GM21786 (cell line): ENCODE results near the gene RBFOX2.
"Not testable (repeated sequence)": the region's sequence is repeated elsewhere in the genome, so short reads cannot be mapped to it uniquely, and the experiment has no call there.

Experiments used
- ATAC-seq: cut with Tn5 transposase; IDR thresholded peaks from one replicate; pipeline ENCODE4 v1.9.1; 2021; ENCODE audit not compliant: unreplicated experiment

Gene RBFOX2

GRCh38 chr22:35837101-35837727 lies 191.4 kb downstream of the RBFOX2 start:
- ATAC-seq = no peak

GRCh38 chr22:35835998-35836691 lies 192.5 kb downstream of the RBFOX2 start:
- no peak for ATAC-seq

DNA sequence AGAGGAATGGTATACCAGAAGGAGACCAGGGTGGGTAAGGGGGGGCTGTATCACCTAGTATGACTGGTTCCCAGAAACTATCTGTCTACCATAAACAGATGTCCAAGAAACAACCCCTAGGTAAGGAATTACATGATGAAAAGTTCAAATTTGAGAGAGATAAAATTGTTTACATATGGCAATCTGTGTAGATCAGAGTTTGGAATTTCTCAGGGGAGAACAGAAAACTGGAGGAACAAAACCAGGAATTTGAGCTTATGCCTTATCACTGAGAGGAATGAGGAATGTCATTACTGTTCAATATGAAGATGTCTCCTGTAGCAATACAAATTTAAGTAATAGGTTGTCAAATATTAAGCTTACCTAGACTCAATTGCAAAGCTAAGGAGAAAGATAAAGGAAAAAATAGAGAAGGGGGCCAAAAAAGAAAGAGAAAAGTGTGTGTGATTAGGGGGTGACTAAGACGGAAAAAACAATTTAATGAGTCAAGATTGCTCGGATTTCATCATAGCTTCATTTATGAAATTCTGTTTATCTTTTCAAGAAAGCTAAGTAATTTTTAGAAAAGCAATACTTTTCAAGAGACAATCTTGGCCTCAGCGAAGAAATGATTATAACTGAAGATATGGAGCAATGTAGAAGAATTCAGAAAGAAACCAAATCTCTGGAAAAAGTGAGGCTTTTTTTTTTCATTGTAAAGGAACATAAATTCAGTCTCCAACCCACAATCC lies 193.2 kb downstream of the RBFOX2 start:
- ATAC-seq = no peak

- ATAC-seq = no peak
These were observed 194.6 kb downstream of the RBFOX2 start for GRCh38 chr22:35834061-35834460.

GRCh38 chr22:35830305-35830704 lies 198.3 kb downstream of the RBFOX2 start:
- ATAC-seq = no peak

- ATAC-seq = no peak
These were observed 204.4 kb downstream of the RBFOX2 start for GRCh38 chr22:35824256-35824655.

DNA sequence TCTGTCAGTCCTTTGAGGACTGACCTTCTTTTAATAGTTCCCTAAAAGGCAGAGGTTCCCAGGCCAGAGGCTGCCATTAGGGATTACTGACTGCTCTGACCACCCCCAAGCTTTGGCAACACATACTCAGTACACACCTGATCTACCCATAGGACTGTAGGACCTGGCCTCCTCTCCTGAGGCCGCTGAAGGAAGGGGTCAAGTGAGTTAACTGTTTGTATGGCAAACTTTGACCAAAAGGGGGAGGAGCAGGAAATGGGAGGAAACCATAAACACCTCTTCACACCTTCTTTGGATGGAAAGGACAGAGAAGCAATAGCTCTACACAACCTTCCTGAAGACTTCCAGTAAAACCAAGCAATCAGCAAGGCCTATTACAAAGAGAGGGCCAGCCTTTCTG lies 207.0 kb downstream of the RBFOX2 start:
- no peak for ATAC-seq

GRCh38 chr22:35819421-35819820 lies 209.2 kb downstream of the RBFOX2 start:
- no peak for ATAC-seq

DNA sequence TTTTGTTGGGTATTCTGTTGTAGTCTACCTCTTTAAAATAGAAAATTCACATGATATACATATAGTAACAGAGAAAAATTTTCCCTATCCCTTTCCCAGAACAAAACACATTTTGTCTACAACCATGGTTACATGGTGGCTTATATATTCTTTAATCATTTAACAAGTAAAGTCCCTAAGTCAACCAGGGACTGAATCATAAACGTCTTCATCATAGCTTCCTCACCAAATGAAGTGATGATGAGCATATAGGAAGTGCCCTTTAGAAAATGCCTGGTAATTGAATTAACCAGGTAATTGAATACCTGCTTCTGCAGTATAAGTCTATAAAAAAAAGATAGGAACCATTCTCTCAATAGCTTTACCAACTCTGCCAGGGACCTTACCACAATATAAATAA lies 209.7 kb downstream of the RBFOX2 start:
- ATAC-seq = no peak

DNA sequence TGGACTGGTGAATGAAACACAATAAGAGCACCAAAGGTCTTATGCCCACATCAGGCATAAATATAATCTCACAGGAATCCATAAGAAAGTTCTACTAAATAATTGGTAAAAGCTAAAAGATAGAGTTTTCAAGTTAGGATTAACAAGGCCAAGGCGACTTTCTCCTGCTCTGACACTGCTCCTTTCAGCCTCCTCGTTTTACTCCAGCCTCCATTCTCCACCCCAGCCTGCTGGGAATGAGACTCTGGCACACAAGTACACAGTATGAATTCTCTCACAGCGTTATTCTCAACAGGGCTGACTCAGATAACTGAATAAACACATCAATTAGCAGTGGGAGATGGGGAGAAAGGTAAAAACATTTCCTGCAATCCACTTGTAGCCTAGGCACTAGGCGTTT lies 216.0 kb downstream of the RBFOX2 start:
- ATAC-seq = no peak

GRCh38 chr22:35811670-35812069 lies 217.0 kb downstream of the RBFOX2 start:
- no peak for ATAC-seq

DNA sequence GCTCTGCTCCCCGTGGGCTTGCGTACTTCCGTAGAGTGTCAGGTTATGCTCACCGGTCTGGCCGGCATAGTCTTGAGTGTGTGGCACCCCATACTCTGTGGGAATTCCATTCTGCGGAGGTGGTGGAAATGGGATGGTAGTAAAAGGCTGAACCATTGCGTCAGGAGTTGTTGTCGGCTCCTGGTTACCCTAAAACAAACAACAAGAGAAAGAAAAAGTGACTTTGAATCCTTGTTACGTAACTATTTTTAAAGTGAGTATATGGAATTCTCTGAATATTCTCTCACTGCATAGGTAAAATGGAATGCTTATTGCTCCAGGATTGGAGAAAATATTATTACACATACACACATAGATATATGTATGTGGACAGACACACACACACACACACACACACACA lies 218.8 kb downstream of the RBFOX2 start:
- ATAC-seq = no peak

DNA sequence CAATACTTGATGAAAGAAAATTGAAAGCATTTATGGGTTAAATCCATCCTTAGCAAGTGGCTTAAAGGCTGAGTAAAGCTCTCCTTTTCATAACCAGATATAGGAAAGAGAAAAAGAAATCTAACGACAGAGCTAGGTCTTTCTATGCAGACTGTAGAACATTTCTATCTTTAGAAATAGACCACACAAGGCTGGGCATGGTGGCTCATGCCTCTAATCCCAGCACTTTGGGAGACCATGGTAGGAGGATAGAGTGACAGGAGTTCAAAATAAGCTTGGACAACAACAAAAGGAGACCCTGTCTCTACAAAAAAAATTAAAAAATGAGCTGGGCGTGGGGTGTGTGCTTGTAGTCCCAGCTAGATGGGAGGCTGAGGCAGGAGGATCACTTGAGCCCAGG lies 220.2 kb downstream of the RBFOX2 start:
- ATAC-seq = no peak

GRCh38 chr22:35806668-35807067 lies 222.0 kb downstream of the RBFOX2 start:
- not testable (repeated sequence) for ATAC-seq

- no peak for ATAC-seq
These were observed 223.2 kb downstream of the RBFOX2 start for GRCh38 chr22:35805466-35805865.

GRCh38 chr22:35804421-35804820 lies 224.2 kb downstream of the RBFOX2 start:
- ATAC-seq = no peak

DNA sequence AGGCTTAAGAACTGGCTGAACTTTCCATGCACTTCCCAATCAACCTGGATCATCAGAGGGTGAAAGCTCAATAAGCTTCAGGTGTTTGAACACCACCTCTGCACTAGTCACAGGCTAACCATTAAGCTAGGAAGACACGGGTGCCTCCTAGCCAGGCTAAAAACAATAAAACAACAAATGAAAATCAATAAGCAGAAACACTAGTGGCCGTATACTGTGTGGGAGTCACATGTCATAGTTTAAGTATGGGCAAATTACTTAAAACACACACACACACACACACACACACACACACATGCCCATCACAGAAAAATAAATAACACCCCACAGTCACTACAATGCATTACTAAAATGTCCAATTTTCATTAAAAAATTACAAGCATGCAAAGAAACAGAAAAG lies 225.7 kb downstream of the RBFOX2 start:
- no peak for ATAC-seq

GRCh38 chr22:35801301-35801700 lies 227.3 kb downstream of the RBFOX2 start:
- ATAC-seq = not testable (repeated sequence)

GRCh38 chr22:35799150-35799549 lies 229.5 kb downstream of the RBFOX2 start:
- no peak for ATAC-seq

DNA sequence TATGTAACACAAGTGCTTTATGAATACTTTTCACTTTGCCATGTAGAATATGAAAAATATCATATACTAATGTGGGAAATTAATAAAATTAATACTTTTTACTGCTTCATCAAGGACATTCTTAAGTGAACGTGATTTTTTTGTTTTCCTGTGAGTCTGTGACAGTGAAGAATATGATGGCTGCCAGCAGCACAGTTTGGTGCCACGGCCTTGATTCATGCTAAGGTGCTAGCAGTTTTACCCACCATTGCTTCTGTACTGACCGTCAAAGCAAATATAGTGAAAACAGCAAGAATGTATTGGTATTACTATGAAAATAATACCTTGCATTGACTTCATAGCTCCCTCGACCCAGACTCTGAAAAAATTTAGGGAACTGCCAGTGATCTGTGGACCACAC lies 231.2 kb downstream of the RBFOX2 start:
- no peak for ATAC-seq

- ATAC-seq = no peak
These were observed 233.1 kb downstream of the RBFOX2 start for GRCh38 chr22:35795476-35795875.

DNA sequence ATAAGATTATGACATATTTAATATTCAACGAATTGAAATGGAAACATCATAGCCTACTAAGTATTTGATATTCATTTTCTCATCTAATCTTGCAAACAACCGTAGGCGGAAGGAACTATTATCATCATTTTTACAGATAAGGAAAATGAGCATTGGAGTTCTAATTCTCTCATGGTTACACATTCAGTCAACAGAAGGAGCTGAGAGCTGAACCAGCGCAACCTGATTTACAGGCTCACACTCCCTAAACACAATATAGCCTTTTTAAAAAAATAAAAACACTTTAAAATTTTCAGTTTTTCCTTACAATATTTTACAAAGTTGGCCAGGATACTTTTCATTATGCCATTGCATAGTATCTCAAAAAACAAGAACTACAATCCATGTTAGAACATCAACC lies 236.1 kb downstream of the RBFOX2 start:
- no peak for ATAC-seq
